Lower lobe of right lung (tissue), 2 donors: ENCODE data around the gene ZBED4. TPM values are rescaled to one million over a fixed set of nuclear protein-coding genes. Genes with fewer than 3 reads are reported as not detected.

Experiments
- ATAC-seq, 2 donors: fragments of 200-7000 bp; cut with Tn5 transposase; one replicate each; pipeline ENCODE4 v1.9.1; 2020 to 2022; ENCODE audit warnings: mild to moderate bottlenecking in 2 of 2, moderate library complexity in 2 of 2
- DNase-seq: peaks from one replicate; pipeline ENCODE4 v3.0.0-alpha.2; 2020
- H3K27ac ChIP-seq: fragments of 200-600 bp; one replicate; pipeline ENCODE4 v1.8.0; 2022
- H3K27me3 ChIP-seq: fragments of 200-600 bp; one replicate; pipeline ENCODE4 v1.8.0; 2022; ENCODE audit warnings: low read depth
- H3K36me3 ChIP-seq: fragments of 200-600 bp; one replicate; pipeline ENCODE4 v1.8.0; 2022; ENCODE audit warnings: mild to moderate bottlenecking
- H3K4me1 ChIP-seq: fragments of 200-600 bp; one replicate; pipeline ENCODE4 v1.8.0; 2022
- H3K4me3 ChIP-seq: fragments of 200-600 bp; one replicate; pipeline ENCODE4 v1.8.0; 2022; ENCODE audit warnings: mild to moderate bottlenecking
- H3K9me3 ChIP-seq: fragments of 200-600 bp; one replicate; pipeline ENCODE4 v1.8.0; 2022
- CTCF ChIP-seq: fragments of 200-600 bp; IDR thresholded peaks from one replicate; pipeline ENCODE4 v1.8.0; 2022; ENCODE audit warnings: antibody characterized with exemption, mild to moderate bottlenecking
- intact Hi-C: fragments of 100-400 bp; cut with DNase I; formaldehyde crosslinking; loops from one replicate; pipeline ENCODE4 v1.11.0; 2022
- total RNA-seq: library from RNA; stranded (reverse); fragmentation: NEBNext Ultra II Directional; extraction: Animal tissue kit (Norgen Biotek cat#: 25700); gene quantifications from one replicate; pipeline ENCODE4 v1.2.1, GENCODE V29; 2021
- donor health status: DM: no; HTN: yes; CAD: no; lungs with severe emphysema.

Gene ZBED4
- total RNA-seq, 1 donor from 2014 or later: 12.7 TPM

GRCh38 chr22:49877642-49878041 lies 24.0 kb downstream of the ZBED4 start:
- ATAC-seq: no peak
- Histone ChIP-seq H3K9me3 (no peaks in the 10 kb centered on the region), H3K4me3 (no peak overlapping the region), H3K36me3 (no peaks in the 10 kb centered on the region), H3K4me1 (no peaks in the 10 kb centered on the region), H3K27me3 (no peaks in the 10 kb centered on the region), H3K27ac (no peak overlapping the region)
- TF ChIP-seq CTCF: no peak
- intact Hi-C loops: no loop called here
- no peak for DNase-seq

GRCh38 chr22:49878206-49878605 lies 24.6 kb downstream of the ZBED4 start:
- H3K27me3 ChIP-seq: no peaks in the 10 kb centered on the region
- intact Hi-C loops: no loop called here

GRCh38 chr22:49879871-49880270 lies 26.2 kb downstream of the ZBED4 start:
- H3K36me3 ChIP-seq: peaks cover 18% of the 10 kb centered on the region
- no peaks in the 10 kb centered on the region for H3K4me1 ChIP-seq
- ATAC-seq (no peak), DNase-seq (no peak)
- TF ChIP-seq CTCF: no peak
- intact Hi-C loops: no loop called here
- no peaks in the 10 kb centered on the region for H3K9me3 ChIP-seq
- H3K4me3 ChIP-seq: no peak overlapping the region
- H3K27me3 ChIP-seq: no peaks in the 10 kb centered on the region
- H3K27ac ChIP-seq: no peak overlapping the region

More at GRCh38 chr22:49878206-49878605, 24.6 kb downstream of the ZBED4 start:
- no peak overlapping the region for H3K4me3 ChIP-seq
- no peak overlapping the region for H3K27ac ChIP-seq
- H3K9me3 ChIP-seq: no peaks in the 10 kb centered on the region
- no peak for ATAC-seq
- TF ChIP-seq CTCF: no peak
- H3K36me3 ChIP-seq: peaks cover under 1% of the 10 kb centered on the region
- no peak for DNase-seq
- no peaks in the 10 kb centered on the region for H3K4me1 ChIP-seq

- TF ChIP-seq CTCF: no peak
- ATAC-seq: no peak
- Histone ChIP-seq H3K4me1 (no peaks in the 10 kb centered on the region), H3K9me3 (no peaks in the 10 kb centered on the region), H3K4me3 (no peak overlapping the region), H3K27me3 (no peaks in the 10 kb centered on the region), H3K27ac (no peak overlapping the region), H3K36me3 (peaks cover 22% of the 10 kb centered on the region)
- DNase-seq: no peak
- intact Hi-C loops: no loop called here
Observed at GRCh38 chr22:49880281-49880680, 26.6 kb downstream of the ZBED4 start.

GRCh38 chr22:49881856-49882255 lies 28.2 kb downstream of the ZBED4 start:
- no peak for TF ChIP-seq CTCF
- intact Hi-C loops: no loop called here

More at GRCh38 chr22:49881856-49882255, 28.2 kb downstream of the ZBED4 start:
- no peak overlapping the region for H3K4me3 ChIP-seq
- DNase-seq (no peak), ATAC-seq (no peak)
- no peaks in the 10 kb centered on the region for H3K27me3 ChIP-seq
- no peak overlapping the region for H3K27ac ChIP-seq
- H3K36me3 ChIP-seq: peaks cover 37% of the 10 kb centered on the region
- no peaks in the 10 kb centered on the region for H3K9me3 ChIP-seq
- H3K4me1 ChIP-seq: no peaks in the 10 kb centered on the region
